Measurements from ENCODE around the gene BCKDHA.
A peak's percentile ranks its signal among the peaks of the same experiment; 100 is the strongest.

Gene BCKDHA

GRCh38 chr19:41397086-41398049, at the start of gene BCKDHA, which contains the start of gene EXOSC5:
Gene BCKDHA, plus strand, starts transcription at chr19:41397818. Its CDS starts 10 bp downstream, at chr19:41397828.
Gene EXOSC5, minus strand, starts transcription at chr19:41397359. Its CDS starts 31 bp downstream, at chr19:41397328.
- peak; percentile 100 for DNase-seq (ENCODE audit: low read depth in 2 of 2)

- no peak for DNase-seq (ENCODE audit: low read depth in 2 of 2)
Measured at GRCh38 chr19:41350735-41351338, 46.8 kb upstream of the BCKDHA start.

- no peak for DNase-seq (ENCODE audit: low read depth in 2 of 2)
Measured at GRCh38 chr19:41351339-41352245, 46.0 kb upstream of the BCKDHA start.

- no peak for DNase-seq (ENCODE audit: low read depth in 2 of 2)
Measured at GRCh38 chr19:41352279-41352608, 45.4 kb upstream of the BCKDHA start.

- no peak for DNase-seq (ENCODE audit: low read depth in 2 of 2)
Measured at GRCh38 chr19:41352609-41353465, 44.8 kb upstream of the BCKDHA start.

- peak; percentile 72 to 74 for DNase-seq (ENCODE audit: low read depth in 2 of 2)
Measured at GRCh38 chr19:41353466-41354342, 43.9 kb upstream of the BCKDHA start, which contains the start of gene TGFB1. Gene TGFB1, minus strand, starts transcription at chr19:41353922. Its CDS starts 878 bp downstream, at chr19:41353044.

GRCh38 chr19:41354343-41354953, 43.2 kb upstream of the BCKDHA start:
- no peak for DNase-seq (ENCODE audit: low read depth in 2 of 2)

GRCh38 chr19:41355035-41355434, 42.6 kb upstream of the BCKDHA start:
- no peak for DNase-seq (ENCODE audit: low read depth in 2 of 2)

- no peak for DNase-seq (ENCODE audit: low read depth in 2 of 2)
Measured at GRCh38 chr19:41355802-41356201, 41.8 kb upstream of the BCKDHA start.

GRCh38 chr19:41356984-41357739, 40.5 kb upstream of the BCKDHA start:
- DNase-seq (ENCODE audit: low read depth in 2 of 2): no peak

- no peak for DNase-seq (ENCODE audit: low read depth in 2 of 2)
Measured at GRCh38 chr19:41357746-41358145, 39.9 kb upstream of the BCKDHA start.

GRCh38 chr19:41359741-41360140, 37.9 kb upstream of the BCKDHA start:
- no peak for DNase-seq (ENCODE audit: low read depth in 2 of 2)

- DNase-seq (ENCODE audit: low read depth in 2 of 2): no peak
Measured at GRCh38 chr19:41362143-41362847, 35.3 kb upstream of the BCKDHA start.

GRCh38 chr19:41363371-41363752, 34.3 kb upstream of the BCKDHA start:
- DNase-seq (ENCODE audit: low read depth in 2 of 2): no peak

- peak; percentile 95 for DNase-seq (ENCODE audit: low read depth in 2 of 2)
Measured at GRCh38 chr19:41363753-41364523, 33.7 kb upstream of the BCKDHA start, which contains the start of gene B9D2. Gene B9D2, minus strand, starts transcription at chr19:41364149. Its CDS starts 630 bp downstream, at chr19:41363519.

GRCh38 chr19:41364524-41365391, 32.9 kb upstream of the BCKDHA start:
- DNase-seq (ENCODE audit: low read depth in 2 of 2): no peak

Data from fibroblast of skin of left biceps (primary cell).